Panc1 (cell line): ENCODE measurements around the gene LASP1. TPM values are rescaled to one million over a fixed set of nuclear protein-coding genes. Genes with fewer than 3 reads are reported as not detected.

Experiments used
- ATAC-seq: fragments of 200-7000 bp; cut with Tn5 transposase; 2 replicates; pipeline ENCODE4 v1.9.1; 2020; ENCODE audit warnings: mild to moderate bottlenecking, moderate library complexity
- BruUV-seq: library from RNA; stranded (reverse); fragments of 400-500 nt; replicated peaks from 2 replicates; lab custom pipeline; 2021; lab: Mats Ljungman, UMichigan
- CTCF ChIA-PET: fragments of 300-600 bp; sonication (Branson Sonifier 250); formaldehyde crosslinking; loops from one replicate; lab custom pipeline; 2022; ENCODE audit warnings: antibody characterized with exemption; lab: Charles Lee
- POLR2A ChIA-PET: fragments of 300-600 bp; sonication (Branson Sonifier 250); formaldehyde crosslinking; loops from one replicate; lab custom pipeline; 2022; ENCODE audit warnings: antibody characterized with exemption; lab: Charles Lee
- DNase-seq: peaks from one replicate; pipeline ENCODE4 v3.0.0-alpha.2; 2010; ENCODE audit warnings: low read depth, low spot score
- H3K27ac ChIP-seq: 2 replicates; pipeline ENCODE4 v1.5.1; 2011; ENCODE audit warnings: mild to moderate bottlenecking, low read length, inconsistent platforms
- H3K27me3 ChIP-seq: fragments of 200-500 bp; sonication (Bioruptor generic); 2 replicates; pipeline ENCODE4 v1.6.0; 2014; ENCODE audit warnings: low read length, inconsistent platforms; ENCODE audit not compliant: control insufficient read depth, insufficient read depth
- H3K36me3 ChIP-seq: fragments of 200-500 bp; sonication (Bioruptor generic); 2 replicates; pipeline ENCODE4 v1.5.1; 2014; ENCODE audit warnings: inconsistent platforms, mild to moderate bottlenecking, low read length, moderate library complexity; ENCODE audit not compliant: control insufficient read depth, insufficient read depth
- H3K4me1 ChIP-seq: 2 replicates; pipeline ENCODE4 v1.5.1; 2011; ENCODE audit warnings: inconsistent platforms, mild to moderate bottlenecking, low read length, moderate library complexity; ENCODE audit not compliant: control insufficient read depth, insufficient read depth
- H3K4me3 ChIP-seq, 2 experiments: 2 replicates each; pipeline ENCODE4 v1.5.1; 2011 to 2012; ENCODE audit warnings: low read depth in 2 of 2, low read length in 2 of 2, mild to moderate bottlenecking in 2 of 2, inconsistent platforms in 1 of 2, moderate library complexity in 1 of 2
- H3K9me3 ChIP-seq: fragments of 200-500 bp; sonication (Bioruptor generic); 2 replicates; pipeline ENCODE4 v1.5.1; 2014; ENCODE audit warnings: low read depth, mild to moderate bottlenecking, inconsistent platforms, low read length, moderate library complexity; ENCODE audit not compliant: control insufficient read depth, insufficient read depth
- POLR2AphosphoS5 ChIP-seq: IDR thresholded peaks from 2 replicates; pipeline ENCODE4 v1.6.1; 2012; ENCODE audit warnings: mild to moderate bottlenecking, low read depth, low read length, moderate library complexity
- SIN3A ChIP-seq: IDR thresholded peaks from 2 replicates; pipeline ENCODE4 v1.6.1; 2012; ENCODE audit warnings: low read depth, mild to moderate bottlenecking, low read length, moderate library complexity, borderline replicate concordance; ENCODE audit not compliant: insufficient read depth
- TCF7L2 ChIP-seq: IDR thresholded peaks from 2 replicates; pipeline ENCODE4 v1.6.1; 2011; ENCODE audit warnings: mild to moderate bottlenecking, low read depth, low read length, inconsistent platforms
- in situ Hi-C: cut with HindIII; loops from 2 replicates; pipeline ENCODE4 v1.10.0; 2016; ENCODE audit warnings: low sequenced_read_pairs, low pct_unique_long_range_greater_than_20kb
- intact Hi-C: fragments of 100-400 bp; cut with micrococcal nuclease; formaldehyde crosslinking; loops from one replicate; pipeline ENCODE4 v1.10.0; 2022; ENCODE audit not compliant: unreplicated experiment
- total RNA-seq: library from RNA; stranded (reverse); gene quantifications from one replicate; pipeline ENCODE4 v1.2.1, GENCODE V29; 2021; ENCODE audit not compliant: unreplicated experiment
- TF ChIP-seq, protein P1 (sequence below), 2 experiments: IDR thresholded peaks; 2 replicates each; pipeline ENCODE4 v1.6.1; 2011 to 2012; ENCODE audit warnings: low read depth in 2 of 2, control low read depth in 1 of 2, low read length in 1 of 2, mild to moderate bottlenecking in 1 of 2, moderate library complexity in 1 of 2; ENCODE audit not compliant: insufficient read depth in 1 of 2
- TF ChIP-seq, protein P2 (sequence below): fragments of 450-650 bp; IDR thresholded peaks from 2 replicates; pipeline ENCODE4 v1.5.1; 2017; ENCODE audit warnings: mild to moderate bottlenecking

Gene LASP1
- total RNA-seq, 1 experiment from 2014 or later, result 112 TPM

DNA sequence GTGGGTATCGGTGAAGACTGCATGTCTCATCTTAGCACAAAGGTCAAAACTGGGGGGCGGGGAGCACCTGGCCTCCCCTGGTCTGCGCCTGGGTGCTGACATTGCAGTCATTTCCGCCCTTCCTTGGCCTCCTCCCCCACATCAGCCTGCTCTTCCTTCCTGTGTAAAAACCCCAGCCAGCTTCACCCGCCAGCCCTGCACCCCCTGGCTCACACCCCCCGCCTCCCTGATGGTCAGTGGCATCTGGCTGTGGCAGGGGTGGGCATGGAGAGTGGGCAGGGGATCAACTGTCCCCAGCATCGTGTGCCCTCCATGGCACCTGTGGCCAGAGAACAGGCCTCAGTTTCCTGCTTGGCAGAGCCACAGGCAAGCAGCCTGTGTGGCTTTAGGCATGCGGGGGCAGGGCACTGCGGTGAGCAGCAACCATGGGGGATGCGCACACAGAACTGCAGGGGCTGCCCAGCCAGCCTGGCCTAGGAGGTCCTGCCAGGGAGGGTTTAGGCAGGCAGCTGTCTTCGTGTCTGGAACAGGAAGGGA lies 29.0 kb downstream of the LASP1 start:
- TF ChIP-seq, protein P1, sequence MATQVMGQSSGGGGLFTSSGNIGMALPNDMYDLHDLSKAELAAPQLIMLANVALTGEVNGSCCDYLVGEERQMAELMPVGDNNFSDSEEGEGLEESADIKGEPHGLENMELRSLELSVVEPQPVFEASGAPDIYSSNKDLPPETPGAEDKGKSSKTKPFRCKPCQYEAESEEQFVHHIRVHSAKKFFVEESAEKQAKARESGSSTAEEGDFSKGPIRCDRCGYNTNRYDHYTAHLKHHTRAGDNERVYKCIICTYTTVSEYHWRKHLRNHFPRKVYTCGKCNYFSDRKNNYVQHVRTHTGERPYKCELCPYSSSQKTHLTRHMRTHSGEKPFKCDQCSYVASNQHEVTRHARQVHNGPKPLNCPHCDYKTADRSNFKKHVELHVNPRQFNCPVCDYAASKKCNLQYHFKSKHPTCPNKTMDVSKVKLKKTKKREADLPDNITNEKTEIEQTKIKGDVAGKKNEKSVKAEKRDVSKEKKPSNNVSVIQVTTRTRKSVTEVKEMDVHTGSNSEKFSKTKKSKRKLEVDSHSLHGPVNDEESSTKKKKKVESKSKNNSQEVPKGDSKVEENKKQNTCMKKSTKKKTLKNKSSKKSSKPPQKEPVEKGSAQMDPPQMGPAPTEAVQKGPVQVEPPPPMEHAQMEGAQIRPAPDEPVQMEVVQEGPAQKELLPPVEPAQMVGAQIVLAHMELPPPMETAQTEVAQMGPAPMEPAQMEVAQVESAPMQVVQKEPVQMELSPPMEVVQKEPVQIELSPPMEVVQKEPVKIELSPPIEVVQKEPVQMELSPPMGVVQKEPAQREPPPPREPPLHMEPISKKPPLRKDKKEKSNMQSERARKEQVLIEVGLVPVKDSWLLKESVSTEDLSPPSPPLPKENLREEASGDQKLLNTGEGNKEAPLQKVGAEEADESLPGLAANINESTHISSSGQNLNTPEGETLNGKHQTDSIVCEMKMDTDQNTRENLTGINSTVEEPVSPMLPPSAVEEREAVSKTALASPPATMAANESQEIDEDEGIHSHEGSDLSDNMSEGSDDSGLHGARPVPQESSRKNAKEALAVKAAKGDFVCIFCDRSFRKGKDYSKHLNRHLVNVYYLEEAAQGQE (IDR thresholded peaks at IDR 0.05; ENCODE audit: insufficient read depth in 1 of 2, low read depth in 2 of 2, low read length in 1 of 2), result no peak
- TF ChIP-seq TCF7L2 (no peak), SIN3A (no peak), POLR2AphosphoS5 (no peak)
- TF ChIP-seq, protein P2, sequence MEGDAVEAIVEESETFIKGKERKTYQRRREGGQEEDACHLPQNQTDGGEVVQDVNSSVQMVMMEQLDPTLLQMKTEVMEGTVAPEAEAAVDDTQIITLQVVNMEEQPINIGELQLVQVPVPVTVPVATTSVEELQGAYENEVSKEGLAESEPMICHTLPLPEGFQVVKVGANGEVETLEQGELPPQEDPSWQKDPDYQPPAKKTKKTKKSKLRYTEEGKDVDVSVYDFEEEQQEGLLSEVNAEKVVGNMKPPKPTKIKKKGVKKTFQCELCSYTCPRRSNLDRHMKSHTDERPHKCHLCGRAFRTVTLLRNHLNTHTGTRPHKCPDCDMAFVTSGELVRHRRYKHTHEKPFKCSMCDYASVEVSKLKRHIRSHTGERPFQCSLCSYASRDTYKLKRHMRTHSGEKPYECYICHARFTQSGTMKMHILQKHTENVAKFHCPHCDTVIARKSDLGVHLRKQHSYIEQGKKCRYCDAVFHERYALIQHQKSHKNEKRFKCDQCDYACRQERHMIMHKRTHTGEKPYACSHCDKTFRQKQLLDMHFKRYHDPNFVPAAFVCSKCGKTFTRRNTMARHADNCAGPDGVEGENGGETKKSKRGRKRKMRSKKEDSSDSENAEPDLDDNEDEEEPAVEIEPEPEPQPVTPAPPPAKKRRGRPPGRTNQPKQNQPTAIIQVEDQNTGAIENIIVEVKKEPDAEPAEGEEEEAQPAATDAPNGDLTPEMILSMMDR, result no peak
- DNase-seq, result no peak
- ChIA-PET CTCF (no interaction called here), POLR2A (no interaction called here)
- H3K4me1 ChIP-seq, result peaks cover 27% of the 10 kb centered on the region
- no peaks in the 10 kb centered on the region for H3K9me3 ChIP-seq
- no peak for ATAC-seq
- in situ Hi-C loops (no loop called here), intact Hi-C loops (no loop called here)
- H3K27ac ChIP-seq, result no peak overlapping the region
- BruUV-seq, result no TSS peak
- no peaks in the 10 kb centered on the region for H3K27me3 ChIP-seq
- no peak overlapping the region for H3K4me3 ChIP-seq
- H3K36me3 ChIP-seq, result no peaks in the 10 kb centered on the region

DNA sequence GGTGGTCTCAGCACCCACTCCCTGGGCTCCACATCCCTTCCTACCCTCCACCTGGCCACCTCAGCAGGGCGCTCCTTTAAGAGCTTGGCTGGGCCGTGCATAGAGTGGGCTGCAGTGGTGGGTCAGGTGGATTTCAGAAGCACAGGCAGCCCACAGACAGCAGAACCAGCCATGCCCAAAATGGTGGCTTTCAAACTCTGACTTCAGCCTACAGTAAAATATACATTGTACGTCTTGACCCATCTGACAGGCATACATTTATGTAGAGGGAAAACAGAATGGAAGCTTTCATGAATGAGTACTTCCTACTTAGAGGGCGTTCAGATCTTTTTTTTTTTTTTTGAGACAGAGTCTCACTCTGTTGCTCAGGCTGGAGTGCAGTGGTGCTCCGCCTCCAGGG lies 29.6 kb downstream of the LASP1 start:
- no peak for ATAC-seq
- POLR2A ChIA-PET, result no interaction called here
- no peaks in the 10 kb centered on the region for H3K9me3 ChIP-seq
- BruUV-seq, result no TSS peak
- H3K27ac ChIP-seq, result no peak overlapping the region
- no peaks in the 10 kb centered on the region for H3K27me3 ChIP-seq
- CTCF ChIA-PET, result interaction anchor here (0.5 kb wide), 1 partner anchor 68 kb away, joined by 3 read pairs; no protein-coding TSS in a partner anchor
- peaks cover 27% of the 10 kb centered on the region for H3K4me1 ChIP-seq
- in situ Hi-C loops, result no loop called here
- no peak for DNase-seq
- TF ChIP-seq SIN3A, result no peak
- TF ChIP-seq POLR2AphosphoS5, result no peak
- no peak for TF ChIP-seq TCF7L2
- TF ChIP-seq, protein P2, result no peak
- TF ChIP-seq, protein P1 (IDR thresholded peaks at IDR 0.05; ENCODE audit: insufficient read depth in 1 of 2, low read depth in 2 of 2, low read length in 1 of 2), result no peak
- no peak overlapping the region for H3K4me3 ChIP-seq
- intact Hi-C loops, result no loop called here
- H3K36me3 ChIP-seq, result no peaks in the 10 kb centered on the region
